H9 (cell line): ENCODE data around the gene SCN10A. TPM values are rescaled to one million over a fixed set of nuclear protein-coding genes. Genes with fewer than 3 reads are reported as not detected.

Source experiments
- DNase-seq: peaks from one replicate; pipeline ENCODE4 v3.0.0-alpha.2; 2017
- H2AFZ ChIP-seq: one replicate; pipeline ENCODE4 v1.6.1; 2013; ENCODE audit warnings: mild to moderate bottlenecking, low read length, control low read depth, moderate library complexity
- H2AK5ac ChIP-seq: 2 replicates; pipeline ENCODE4 v1.6.1; 2013; ENCODE audit warnings: low read length, control low read depth, mixed read lengths; ENCODE audit not compliant: insufficient read length
- H2BK120ac ChIP-seq: one replicate; pipeline ENCODE4 v1.6.1; 2013; ENCODE audit warnings: low read depth, mild to moderate bottlenecking, low read length, control low read depth, inconsistent platforms; ENCODE audit not compliant: poor library complexity, severe bottlenecking
- H2BK12ac ChIP-seq: 2 replicates; pipeline ENCODE4 v1.6.1; 2013; ENCODE audit warnings: low read length, control low read depth, mixed read lengths, low read depth; ENCODE audit not compliant: insufficient read length
- H2BK15ac ChIP-seq: 2 replicates; pipeline ENCODE4 v1.6.1; 2013; ENCODE audit warnings: low read depth, low read length, control low read depth
- H2BK20ac ChIP-seq: one replicate; pipeline ENCODE4 v1.6.1; 2013; ENCODE audit warnings: low read depth, mild to moderate bottlenecking, low read length, control low read depth, inconsistent platforms; ENCODE audit not compliant: poor library complexity, severe bottlenecking
- H2BK5ac ChIP-seq: 2 replicates; pipeline ENCODE4 v1.6.1; 2013; ENCODE audit warnings: low read length, control low read depth, mixed read lengths; ENCODE audit not compliant: insufficient read length
- H3K14ac ChIP-seq: 2 replicates; pipeline ENCODE4 v1.6.1; 2013; ENCODE audit warnings: low read length, control low read depth; ENCODE audit not compliant: insufficient read depth
- H3K18ac ChIP-seq: 2 replicates; pipeline ENCODE4 v1.6.1; 2013; ENCODE audit warnings: low read depth, mild to moderate bottlenecking, mixed read lengths, low read length, control low read depth; ENCODE audit not compliant: insufficient read length
- H3K23ac ChIP-seq: 2 replicates; pipeline ENCODE4 v1.6.1; 2013; ENCODE audit warnings: low read length, control low read depth, mixed read lengths, low read depth; ENCODE audit not compliant: insufficient read length
- H3K23me2 ChIP-seq: 2 replicates; pipeline ENCODE4 v1.6.1; 2013; ENCODE audit warnings: low read depth, mild to moderate bottlenecking, mixed read lengths, low read length, control low read depth; ENCODE audit not compliant: insufficient read length, poor library complexity, severe bottlenecking
- H3K27ac ChIP-seq: 2 replicates; pipeline ENCODE4 v1.5.1; 2013; ENCODE audit warnings: low read length, control low read depth, mixed read lengths, low read depth; ENCODE audit not compliant: insufficient read length
- H3K27me3 ChIP-seq: 2 replicates; pipeline ENCODE4 v1.6.1; 2013; ENCODE audit warnings: low read length, control low read depth, inconsistent platforms; ENCODE audit not compliant: insufficient read depth
- H3K4ac ChIP-seq: 2 replicates; pipeline ENCODE4 v1.6.1; 2013; ENCODE audit warnings: low read depth, mild to moderate bottlenecking, control low read depth, inconsistent platforms, low read length, moderate library complexity
- H3K4me1 ChIP-seq: 2 replicates; pipeline ENCODE4 v1.6.1; 2013; ENCODE audit warnings: low read length, control low read depth, inconsistent platforms; ENCODE audit not compliant: insufficient read depth
- H3K4me2 ChIP-seq: 2 replicates; pipeline ENCODE4 v1.6.1; 2013; ENCODE audit warnings: low read length, control low read depth, mixed read lengths; ENCODE audit not compliant: insufficient read length, insufficient read depth
- H3K56ac ChIP-seq: 2 replicates; pipeline ENCODE4 v1.6.1; 2013; ENCODE audit warnings: low read depth, mild to moderate bottlenecking, mixed read lengths, low read length, control low read depth; ENCODE audit not compliant: insufficient read length
- H3K79me1 ChIP-seq: 2 replicates; pipeline ENCODE4 v1.6.1; 2013; ENCODE audit warnings: low read depth, mild to moderate bottlenecking, moderate library complexity, low read length, control low read depth, inconsistent platforms; ENCODE audit not compliant: insufficient read depth, poor library complexity, severe bottlenecking
- H3K79me2 ChIP-seq: 2 replicates; pipeline ENCODE4 v1.6.1; 2013; ENCODE audit warnings: low read length, control low read depth, inconsistent platforms; ENCODE audit not compliant: insufficient read depth
- H3K9ac ChIP-seq: 2 replicates; pipeline ENCODE4 v1.6.1; 2013; ENCODE audit warnings: low read length, control low read depth, mixed read lengths; ENCODE audit not compliant: insufficient read length; ENCODE audit errors: extremely low read depth
- H3K9me3 ChIP-seq: one replicate; pipeline ENCODE4 v1.6.1; 2013; ENCODE audit warnings: low read depth, low read length, inconsistent platforms; ENCODE audit not compliant: control insufficient read depth
- H3T11ph ChIP-seq: one replicate; pipeline ENCODE4 v1.6.1; 2013; ENCODE audit warnings: mild to moderate bottlenecking, low read length, control low read depth, inconsistent platforms
- H4K20me1 ChIP-seq: one replicate; pipeline ENCODE4 v1.6.1; 2013; ENCODE audit not compliant: control insufficient read depth, insufficient read length, insufficient read depth
- H4K5ac ChIP-seq: 2 replicates; pipeline ENCODE4 v1.6.1; 2013; ENCODE audit warnings: low read depth, mild to moderate bottlenecking, mixed read lengths, low read length, control low read depth; ENCODE audit not compliant: insufficient read length
- H4K8ac ChIP-seq: replicated peaks from 2 replicates; pipeline ENCODE4 v1.6.1; 2013; ENCODE audit warnings: low read length, control low read depth, mixed read lengths, low read depth; ENCODE audit not compliant: insufficient read length
- H4K91ac ChIP-seq: 2 replicates; pipeline ENCODE4 v1.6.1; 2013; ENCODE audit warnings: low read depth, mild to moderate bottlenecking, moderate library complexity, mixed read lengths, low read length, control low read depth; ENCODE audit not compliant: insufficient read length
- H3K27ac Mint-ChIP-seq, 3 experiments: 2 replicates in 2 of 3; 3 replicates in 1 of 3; pipeline ENCODE4 v1.8.0; 2020 to 2021; ENCODE audit warnings: mixed read lengths in 3 of 3, mild to moderate bottlenecking in 1 of 3, moderate library complexity in 1 of 3
- H3K27me3 Mint-ChIP-seq: 2 replicates; pipeline ENCODE4 v1.8.0; 2021; ENCODE audit warnings: low read depth, mild to moderate bottlenecking, moderate library complexity, mixed read lengths
- H3K36me3 Mint-ChIP-seq, 3 experiments: 2 replicates in 2 of 3; 3 replicates in 1 of 3; pipeline ENCODE4 v1.8.0; 2020 to 2021; ENCODE audit warnings: low read depth in 3 of 3, mixed read lengths in 3 of 3; ENCODE audit not compliant: insufficient read depth in 1 of 3
- H3K4me1 Mint-ChIP-seq, 2 experiments: 2 replicates each; pipeline ENCODE4 v1.8.0; 2020; ENCODE audit warnings: mixed read lengths in 2 of 2
- H3K4me3 Mint-ChIP-seq, 2 experiments: 2 replicates in 1 of 2; 3 replicates in 1 of 2; pipeline ENCODE4 v1.8.0; 2020 to 2021; ENCODE audit warnings: mild to moderate bottlenecking in 2 of 2, mixed read lengths in 2 of 2, moderate library complexity in 1 of 2
- H3K9me3 Mint-ChIP-seq, 2 experiments: 2 replicates in 1 of 2; 3 replicates in 1 of 2; pipeline ENCODE4 v1.8.0; 2020; ENCODE audit warnings: mild to moderate bottlenecking in 2 of 2, mixed read lengths in 2 of 2, moderate library complexity in 1 of 2
- WGBS: extraction: QIAGEN DNeasy Blood & Tissue Kit; methylation state at CpG from one replicate; pipeline ENCODE4 v1.1.7; 2013; ENCODE audit warnings: missing lambda C conversion rate, low lambda C conversion rate, mixed read lengths; ENCODE audit not compliant: insufficient read length; ENCODE audit errors: extremely low coverage; 5-methylcytosine and 5-hydroxymethylcytosine counted together
- total RNA-seq: library from RNA; stranded (reverse); gene quantifications from 2 replicates; pipeline ENCODE4 v1.2.1, GENCODE V29; 2021
- TF ChIP-seq, protein P1 (sequence below): fragments of 200-600 bp; sonication (generic); conservative IDR thresholded peaks from 3 replicates; pipeline ENCODE4 v1.8.0; 2021; ENCODE audit warnings: antibody characterized with exemption, mild to moderate bottlenecking

Gene SCN10A
- total RNA-seq, 1 experiment from 2014 or later, result not detected

DNA sequence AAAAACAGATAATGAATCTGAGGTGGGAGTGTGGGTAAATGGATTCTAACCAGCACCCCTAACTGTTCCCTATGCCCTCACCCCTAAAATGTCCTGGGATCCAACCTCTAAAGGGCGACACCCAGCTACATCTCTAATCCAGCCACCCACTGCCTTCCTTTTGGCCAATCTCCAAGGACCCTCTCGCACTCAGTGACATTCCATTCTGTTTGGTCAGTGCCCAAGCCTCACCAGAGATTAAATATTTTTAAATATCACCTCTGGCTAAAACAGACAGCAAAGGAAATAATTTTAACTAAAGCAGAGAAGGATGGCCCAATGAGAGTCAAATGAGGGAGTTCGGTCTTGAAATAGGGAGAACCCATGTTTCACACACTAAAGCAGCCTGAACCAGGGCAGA, 19.9 kb upstream of the SCN10A start:
- Histone ChIP-seq H3T11ph (no peak overlapping the region), H3K4me1 (peaks cover 10% of the 10 kb centered on the region), H3K23me2 (no peaks in the 10 kb centered on the region), H3K79me2 (no peaks in the 10 kb centered on the region), H3K23ac (no peak overlapping the region), H4K20me1 (no peaks in the 10 kb centered on the region), H2AFZ (no peak overlapping the region), H3K4ac (no peak overlapping the region), H2BK20ac (no peak overlapping the region), H3K4me2 (no peak overlapping the region), H3K18ac (no peak overlapping the region), H3K9ac (no peak overlapping the region), H2BK120ac (no peak overlapping the region), H2BK5ac (no peak overlapping the region), H4K8ac (no peak overlapping the region), H3K56ac (no peak overlapping the region), H3K27me3 (no peaks in the 10 kb centered on the region), H4K5ac (no peak overlapping the region), H2AK5ac (no peak overlapping the region), H3K27ac (no peak overlapping the region), H2BK12ac (no peak overlapping the region), H2BK15ac (no peak overlapping the region), H4K91ac (no peak overlapping the region), H3K9me3 (no peaks in the 10 kb centered on the region), H3K14ac (no peak overlapping the region), H3K79me1 (no peaks in the 10 kb centered on the region)
- WGBS, result no CpG with 5 or more reads among the region's 3 CpGs
- H3K9me3 Mint-ChIP-seq, result 0 out of 5 replicates have a peak, but pooled peaks cover 0 to 3% of the 10 kb centered on the region in 2 experiments
- no peak overlapping the region; a peak in 1 of 5 replicates for H3K4me3 Mint-ChIP-seq
- no peak overlapping the region; a peak in 1 of 7 replicates for H3K27ac Mint-ChIP-seq
- no peaks in the 10 kb centered on the region; a peak in 1 of 7 replicates for H3K36me3 Mint-ChIP-seq
- DNase-seq, result no peak
- H3K4me1 Mint-ChIP-seq, result peaks cover 33 to 45% of the 10 kb centered on the region in 2 experiments
- TF ChIP-seq, protein P1, sequence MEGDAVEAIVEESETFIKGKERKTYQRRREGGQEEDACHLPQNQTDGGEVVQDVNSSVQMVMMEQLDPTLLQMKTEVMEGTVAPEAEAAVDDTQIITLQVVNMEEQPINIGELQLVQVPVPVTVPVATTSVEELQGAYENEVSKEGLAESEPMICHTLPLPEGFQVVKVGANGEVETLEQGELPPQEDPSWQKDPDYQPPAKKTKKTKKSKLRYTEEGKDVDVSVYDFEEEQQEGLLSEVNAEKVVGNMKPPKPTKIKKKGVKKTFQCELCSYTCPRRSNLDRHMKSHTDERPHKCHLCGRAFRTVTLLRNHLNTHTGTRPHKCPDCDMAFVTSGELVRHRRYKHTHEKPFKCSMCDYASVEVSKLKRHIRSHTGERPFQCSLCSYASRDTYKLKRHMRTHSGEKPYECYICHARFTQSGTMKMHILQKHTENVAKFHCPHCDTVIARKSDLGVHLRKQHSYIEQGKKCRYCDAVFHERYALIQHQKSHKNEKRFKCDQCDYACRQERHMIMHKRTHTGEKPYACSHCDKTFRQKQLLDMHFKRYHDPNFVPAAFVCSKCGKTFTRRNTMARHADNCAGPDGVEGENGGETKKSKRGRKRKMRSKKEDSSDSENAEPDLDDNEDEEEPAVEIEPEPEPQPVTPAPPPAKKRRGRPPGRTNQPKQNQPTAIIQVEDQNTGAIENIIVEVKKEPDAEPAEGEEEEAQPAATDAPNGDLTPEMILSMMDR, result no peak
- peaks cover 5% of the 10 kb centered on the region for H3K27me3 Mint-ChIP-seq
